KMS-11 (cell line): ENCODE results near the gene PIP4P1.

Source experiments
- H2AFZ ChIP-seq: fragments of 200-600 bp; sonication (generic); 2 replicates; pipeline ENCODE4 v1.6.1; 2016; ENCODE audit warnings: antibody characterized with exemption, mixed run types, low read depth
- H3K27ac ChIP-seq: fragments of 200-600 bp; sonication (generic); 2 replicates; pipeline ENCODE4 v1.6.1; 2016; ENCODE audit warnings: mild to moderate bottlenecking, mixed run types
- H3K27me3 ChIP-seq: fragments of 200-600 bp; sonication (generic); 2 replicates; pipeline ENCODE4 v1.6.1; 2017; ENCODE audit warnings: mild to moderate bottlenecking, low read depth, mixed run types, moderate library complexity; ENCODE audit not compliant: insufficient read depth
- H3K36me3 ChIP-seq: fragments of 200-600 bp; sonication (generic); 2 replicates; pipeline ENCODE4 v1.6.1; 2017; ENCODE audit warnings: mild to moderate bottlenecking, mixed run types; ENCODE audit not compliant: insufficient read depth
- H3K4me1 ChIP-seq: fragments of 200-600 bp; sonication (generic); 2 replicates; pipeline ENCODE4 v1.6.1; 2016; ENCODE audit warnings: mild to moderate bottlenecking, low read depth, mixed run types; ENCODE audit not compliant: poor library complexity, severe bottlenecking
- H3K4me2 ChIP-seq: fragments of 200-600 bp; sonication (generic); 2 replicates; pipeline ENCODE4 v1.7.0; 2016; ENCODE audit warnings: mild to moderate bottlenecking, mixed run types
- H3K4me3 ChIP-seq: fragments of 200-600 bp; sonication (generic); IDR thresholded peaks from 2 replicates; pipeline ENCODE4 v1.6.1; 2017; ENCODE audit warnings: low read depth, low read length, mixed read lengths; ENCODE audit not compliant: insufficient read depth
- H3K79me2 ChIP-seq: fragments of 200-600 bp; sonication (generic); 2 replicates; pipeline ENCODE4 v1.6.1; 2016; ENCODE audit warnings: low read depth, mixed run types; ENCODE audit not compliant: insufficient read depth
- H3K9ac ChIP-seq: fragments of 200-600 bp; sonication (generic); 2 replicates; pipeline ENCODE4 v1.6.1; 2016; ENCODE audit warnings: mild to moderate bottlenecking, mixed run types
- H4K20me1 ChIP-seq: fragments of 200-600 bp; sonication (generic); 2 replicates; pipeline ENCODE4 v1.6.1; 2016; ENCODE audit warnings: mild to moderate bottlenecking, mixed run types; ENCODE audit not compliant: insufficient read depth
- TF ChIP-seq, protein P1 (sequence below): fragments of 200-600 bp; sonication (generic); conservative IDR thresholded peaks from 2 replicates; pipeline ENCODE4 v1.6.1; 2017; ENCODE audit warnings: low read depth, mild to moderate bottlenecking, antibody characterized with exemption, low read length, moderate library complexity, mixed read lengths

PIP4P1 gene

GRCh38 chr14:20436363-20436755 lies 24.9 kb downstream of the PIP4P1 start:
- H3K4me3 ChIP-seq, result no peak overlapping the region
- TF ChIP-seq, protein P1, sequence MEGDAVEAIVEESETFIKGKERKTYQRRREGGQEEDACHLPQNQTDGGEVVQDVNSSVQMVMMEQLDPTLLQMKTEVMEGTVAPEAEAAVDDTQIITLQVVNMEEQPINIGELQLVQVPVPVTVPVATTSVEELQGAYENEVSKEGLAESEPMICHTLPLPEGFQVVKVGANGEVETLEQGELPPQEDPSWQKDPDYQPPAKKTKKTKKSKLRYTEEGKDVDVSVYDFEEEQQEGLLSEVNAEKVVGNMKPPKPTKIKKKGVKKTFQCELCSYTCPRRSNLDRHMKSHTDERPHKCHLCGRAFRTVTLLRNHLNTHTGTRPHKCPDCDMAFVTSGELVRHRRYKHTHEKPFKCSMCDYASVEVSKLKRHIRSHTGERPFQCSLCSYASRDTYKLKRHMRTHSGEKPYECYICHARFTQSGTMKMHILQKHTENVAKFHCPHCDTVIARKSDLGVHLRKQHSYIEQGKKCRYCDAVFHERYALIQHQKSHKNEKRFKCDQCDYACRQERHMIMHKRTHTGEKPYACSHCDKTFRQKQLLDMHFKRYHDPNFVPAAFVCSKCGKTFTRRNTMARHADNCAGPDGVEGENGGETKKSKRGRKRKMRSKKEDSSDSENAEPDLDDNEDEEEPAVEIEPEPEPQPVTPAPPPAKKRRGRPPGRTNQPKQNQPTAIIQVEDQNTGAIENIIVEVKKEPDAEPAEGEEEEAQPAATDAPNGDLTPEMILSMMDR, result no peak

DNA sequence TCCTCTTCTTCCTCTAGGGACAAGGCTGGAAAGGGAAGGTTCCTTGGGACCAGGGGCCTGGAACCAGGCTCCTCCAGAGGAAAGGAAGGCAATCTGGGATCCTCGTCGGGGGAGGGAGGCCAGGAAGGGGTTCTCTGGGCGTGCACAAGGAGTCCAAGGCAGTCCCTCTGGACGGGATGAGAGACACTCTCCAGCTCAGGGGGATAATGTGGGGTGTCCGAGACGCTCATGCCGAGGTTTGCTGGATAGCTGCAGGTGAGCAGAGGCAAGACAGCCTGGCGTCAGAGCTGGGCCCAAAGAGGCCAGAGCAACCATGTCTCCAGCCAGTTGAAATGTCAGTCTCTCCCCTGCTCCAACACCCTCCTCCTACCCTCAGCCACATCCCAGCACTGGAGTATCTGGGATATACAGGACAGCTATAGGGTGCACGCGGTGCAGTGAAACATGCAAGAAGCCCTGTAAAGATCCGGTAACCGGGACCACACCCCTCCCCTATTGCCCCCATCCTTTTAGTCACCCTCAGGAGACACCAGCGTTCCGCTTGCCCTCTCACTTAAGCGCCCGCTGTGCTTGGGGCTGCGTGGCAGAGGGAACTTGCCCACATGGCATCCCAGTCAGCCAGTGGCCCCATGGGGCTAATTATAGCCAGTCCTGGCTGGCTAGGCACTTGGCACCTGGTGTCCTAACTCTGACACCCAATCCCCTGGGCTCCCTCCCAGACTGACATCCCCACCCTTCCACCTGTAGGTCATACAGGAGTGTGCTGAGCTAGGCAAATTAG lies 25.5 kb downstream of the PIP4P1 start, which contains the start of gene KLHL33:
TSS of gene KLHL33 (minus strand) at position 585 of the 781 bp plus-strand sequence. CDS start at position 230, 355 bp downstream.
- no peak within 1 kb of the TSS for H3K9ac ChIP-seq
- H3K36me3 ChIP-seq, result no peaks in the 10 kb centered on the region
- no peaks in the 10 kb centered on the region for H3K4me1 ChIP-seq
- H2AFZ ChIP-seq, result no peak within 1 kb of the TSS
- no peaks in the 10 kb centered on the region for H3K79me2 ChIP-seq
- H3K4me3 ChIP-seq, result no peak within 1 kb of the TSS
- no peaks in the 10 kb centered on the region for H4K20me1 ChIP-seq
- no peak within 1 kb of the TSS for H3K27ac ChIP-seq
- no peaks in the 10 kb centered on the region for H3K27me3 ChIP-seq
- H3K4me2 ChIP-seq, result no peak within 1 kb of the TSS
- TF ChIP-seq, protein P1, result no peak

More at GRCh38 chr14:20436363-20436755, 24.9 kb downstream of the PIP4P1 start:
- Histone ChIP-seq H3K36me3 (no peaks in the 10 kb centered on the region), H3K27me3 (no peaks in the 10 kb centered on the region), H3K27ac (no peak overlapping the region), H3K4me1 (no peaks in the 10 kb centered on the region), H4K20me1 (no peaks in the 10 kb centered on the region), H3K4me2 (no peak overlapping the region), H3K9ac (no peak overlapping the region), H3K79me2 (no peaks in the 10 kb centered on the region), H2AFZ (no peak overlapping the region)

DNA sequence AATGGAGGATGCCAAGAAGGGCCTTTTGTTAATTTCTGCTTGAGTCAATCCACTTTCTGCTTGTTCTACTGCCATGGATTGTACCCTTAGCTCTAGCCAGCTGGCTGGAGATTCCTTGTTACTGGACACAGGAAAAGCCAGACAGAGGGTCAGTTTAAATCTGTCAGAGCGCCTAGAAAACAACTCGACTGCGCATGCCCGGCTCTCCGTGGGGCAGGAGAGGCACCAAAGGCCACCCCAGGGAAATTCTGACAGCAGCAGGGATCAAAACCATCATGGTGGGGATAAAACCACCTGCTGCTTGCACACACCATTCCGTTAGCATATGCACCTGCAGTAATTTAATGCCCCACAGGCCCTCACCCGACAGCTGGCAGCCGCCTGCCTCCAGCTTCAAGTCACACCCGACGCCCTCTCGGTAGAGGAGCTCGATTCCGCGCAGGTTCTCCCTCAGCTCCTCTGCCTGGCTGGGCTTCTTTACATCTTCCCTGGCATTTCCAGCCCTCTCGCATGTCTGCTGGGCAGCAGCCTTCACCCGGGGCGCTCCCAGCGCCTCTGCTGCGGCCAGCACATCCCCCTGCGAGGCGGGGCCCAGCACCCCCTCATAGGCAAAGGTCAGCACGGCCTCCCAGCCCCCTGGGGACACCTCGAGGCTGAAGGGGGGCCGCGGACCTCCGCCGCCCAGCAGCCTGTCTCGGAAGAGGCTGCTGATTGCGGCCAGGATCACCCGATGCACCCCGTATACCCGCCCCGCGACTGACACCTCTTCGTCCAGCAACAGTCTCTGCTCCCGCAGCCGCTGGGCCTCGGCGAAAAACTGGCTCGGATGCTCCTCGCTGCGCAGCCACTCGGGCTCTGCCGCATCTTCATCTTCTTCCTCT lies 26.3 kb downstream of the PIP4P1 start:
- Histone ChIP-seq H3K4me3 (no peak overlapping the region), H3K79me2 (no peaks in the 10 kb centered on the region), H3K4me2 (no peak overlapping the region), H2AFZ (no peak overlapping the region), H3K36me3 (no peaks in the 10 kb centered on the region), H3K27ac (no peak overlapping the region), H4K20me1 (no peaks in the 10 kb centered on the region), H3K27me3 (no peaks in the 10 kb centered on the region), H3K4me1 (no peaks in the 10 kb centered on the region), H3K9ac (no peak overlapping the region)
- TF ChIP-seq, protein P1, result no peak

DNA sequence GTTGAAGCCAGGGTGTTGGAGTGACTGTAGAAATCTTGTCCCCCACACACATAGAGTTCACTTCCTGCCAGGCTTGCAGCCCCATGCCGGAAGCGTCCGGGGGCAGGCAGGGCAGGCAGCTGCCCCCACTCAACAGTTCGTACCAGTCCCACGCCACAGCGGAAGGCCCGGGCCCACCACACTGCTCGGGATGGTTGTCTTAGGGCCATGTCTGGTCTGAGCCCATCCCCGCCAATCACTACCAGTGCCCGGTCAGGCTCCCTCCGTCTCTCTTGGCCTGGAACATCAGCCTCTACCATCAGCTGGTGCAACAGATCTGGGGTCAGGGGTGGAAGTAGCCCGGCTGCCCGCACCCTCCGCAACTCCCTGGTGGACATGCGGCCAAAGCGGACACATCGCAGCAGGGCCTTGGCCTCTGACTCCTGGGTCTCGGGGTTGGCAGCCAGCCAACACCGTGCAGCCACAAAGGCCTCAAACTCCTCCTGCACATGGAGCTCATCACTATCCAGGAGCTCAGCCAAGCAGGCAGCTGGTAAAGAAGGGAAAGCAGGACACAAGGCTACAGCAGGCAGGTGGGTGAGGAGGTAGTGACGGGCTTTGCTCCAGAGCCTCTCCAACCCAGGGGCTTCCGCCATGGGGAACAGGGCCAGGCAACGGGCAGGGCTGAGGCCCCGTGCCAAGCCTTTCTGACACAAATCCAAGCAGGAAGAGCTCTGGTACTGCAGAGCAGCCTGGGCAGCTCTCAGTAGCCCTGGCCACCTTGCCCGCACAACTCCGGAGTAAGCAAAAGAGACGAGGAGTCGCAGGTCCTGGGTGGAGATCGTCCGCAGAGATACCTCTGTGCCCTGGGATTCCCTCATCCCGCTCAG lies 31.2 kb downstream of the PIP4P1 start:
- Histone ChIP-seq H3K4me3 (no peak overlapping the region), H3K79me2 (no peaks in the 10 kb centered on the region), H3K4me2 (no peak overlapping the region), H3K9ac (no peak overlapping the region), H3K27me3 (no peaks in the 10 kb centered on the region), H3K36me3 (no peaks in the 10 kb centered on the region), H3K27ac (no peak overlapping the region), H3K4me1 (no peaks in the 10 kb centered on the region), H4K20me1 (no peaks in the 10 kb centered on the region), H2AFZ (no peak overlapping the region)
- TF ChIP-seq, protein P1, result no peak
